A549 treated with AZD9567 at 1 μM for 4 hours (cell line): Measurements from ENCODE around the gene LIX1L. TPM values are rescaled to one million over a fixed set of nuclear protein-coding genes. Genes with fewer than 3 reads are reported as not detected.

Source experiments
- total RNA-seq: library from RNA; stranded (reverse); fragments of 200-300 nt; extraction: Qiagen RNA extraction; gene quantifications from 5 replicates; pipeline ENCODE4 v1.2.3, GENCODE V29; 2022; ENCODE audit not compliant: insufficient read depth

LIX1L gene
- 9.8 to 15.5 TPM (median 10.1 TPM) in 5 replicates for total RNA-seq

GRCh38 chr1:145957443-145958319 lies at the start of gene LIX1L:
Gene LIX1L (minus strand): TSS chr1:145958017. CDS start chr1:145957927, 90 bp downstream.

GRCh38 chr1:145996433-145997015 lies 38.7 kb upstream of the LIX1L start, which contains the start of gene TXNIP:
Gene TXNIP (minus strand): TSS chr1:145996579. CDS start chr1:145996266, 313 bp downstream.

GRCh38 chr1:145964328-145965118 lies 6.7 kb upstream of the LIX1L start, which contains the start of the genes ANKRD34A and POLR3GL:
Gene ANKRD34A (minus strand): TSS chr1:145964575. CDS start chr1:145961759, 2,816 bp downstream.
Gene POLR3GL (plus strand): TSS chr1:145964690. CDS start chr1:145974866, 10,176 bp downstream.

GRCh38 chr1:145927063-145927886 lies 30.5 kb downstream of the LIX1L start, which contains the start of gene RBM8A:
Gene RBM8A (minus strand): TSS chr1:145927484. CDS start chr1:145927426, 58 bp downstream.

GRCh38 chr1:145918144-145918991 lies 39.4 kb downstream of the LIX1L start, which contains the start of gene PEX11B:
Gene PEX11B (minus strand): TSS chr1:145918717. CDS start chr1:145918688, 29 bp downstream.

GRCh38 chr1:145885738-145886287 lies 72.0 kb downstream of the LIX1L start, which contains the start of gene ANKRD35:
Gene ANKRD35 (minus strand): TSS chr1:145885866. CDS start chr1:145885758, 108 bp downstream.

Other genes with a start within 250 kb of the LIX1L start
- not detected in 5 replicates for gene CD160, start 238.5 kb downstream of the LIX1L start, total RNA-seq
- 12.3 to 15.7 TPM (median 12.3 TPM) in 5 replicates for gene RNF115, start 133.9 kb downstream of the LIX1L start, total RNA-seq
- 33.2 to 43.4 TPM (median 36.7 TPM) in 5 replicates for gene POLR3C, start 133.8 kb downstream of the LIX1L start, total RNA-seq
- gene NUDT17, start 112.4 kb downstream of the LIX1L start, total RNA-seq: 5.1 to 6.4 TPM (median 5.9 TPM) in 5 replicates
- 31.8 to 47.9 TPM (median 37.4 TPM) in 5 replicates for gene PIAS3, start 98.9 kb downstream of the LIX1L start, total RNA-seq
- gene ANKRD35, start 72.2 kb downstream of the LIX1L start, total RNA-seq: not detected in 5 replicates
- 0.58 to 1.3 TPM (median 0.92 TPM) in 4 of 5 replicates, not detected in the other for gene ITGA10, start 48.0 kb downstream of the LIX1L start, total RNA-seq
- gene PEX11B, start 39.3 kb downstream of the LIX1L start, total RNA-seq: 31.0 to 36.0 TPM (median 33.0 TPM) in 5 replicates
- 188 to 233 TPM (median 231 TPM) in 5 replicates for gene RBM8A, start 30.5 kb downstream of the LIX1L start, total RNA-seq
- gene ANKRD34A, start 6.6 kb upstream of the LIX1L start, total RNA-seq: 0.16 to 0.27 TPM (median 0.18 TPM) in 4 of 5 replicates, not detected in the other
- gene POLR3GL, start 6.7 kb upstream of the LIX1L start, total RNA-seq: 10.9 to 13.8 TPM (median 11.5 TPM) in 5 replicates
- 0.14 to 2.3 TPM (median 0.22 TPM) in 5 replicates for gene TXNIP, start 38.6 kb upstream of the LIX1L start, total RNA-seq
- not detected in 5 replicates for gene HJV, start 63.7 kb upstream of the LIX1L start, total RNA-seq
- 0.71 to 0.85 TPM (median 0.75 TPM) in 5 replicates for gene NBPF10, start 186.8 kb upstream of the LIX1L start, total RNA-seq